ENCODE data around the gene OR6N1.

Gene OR6N1

GRCh38 chr1:158801396-158801795 is 29.4 kb upstream of the OR6N1 start:
- DNase-seq (ENCODE audit: low read depth): no peak
- TF ChIP-seq, protein P1, sequence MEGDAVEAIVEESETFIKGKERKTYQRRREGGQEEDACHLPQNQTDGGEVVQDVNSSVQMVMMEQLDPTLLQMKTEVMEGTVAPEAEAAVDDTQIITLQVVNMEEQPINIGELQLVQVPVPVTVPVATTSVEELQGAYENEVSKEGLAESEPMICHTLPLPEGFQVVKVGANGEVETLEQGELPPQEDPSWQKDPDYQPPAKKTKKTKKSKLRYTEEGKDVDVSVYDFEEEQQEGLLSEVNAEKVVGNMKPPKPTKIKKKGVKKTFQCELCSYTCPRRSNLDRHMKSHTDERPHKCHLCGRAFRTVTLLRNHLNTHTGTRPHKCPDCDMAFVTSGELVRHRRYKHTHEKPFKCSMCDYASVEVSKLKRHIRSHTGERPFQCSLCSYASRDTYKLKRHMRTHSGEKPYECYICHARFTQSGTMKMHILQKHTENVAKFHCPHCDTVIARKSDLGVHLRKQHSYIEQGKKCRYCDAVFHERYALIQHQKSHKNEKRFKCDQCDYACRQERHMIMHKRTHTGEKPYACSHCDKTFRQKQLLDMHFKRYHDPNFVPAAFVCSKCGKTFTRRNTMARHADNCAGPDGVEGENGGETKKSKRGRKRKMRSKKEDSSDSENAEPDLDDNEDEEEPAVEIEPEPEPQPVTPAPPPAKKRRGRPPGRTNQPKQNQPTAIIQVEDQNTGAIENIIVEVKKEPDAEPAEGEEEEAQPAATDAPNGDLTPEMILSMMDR (IDR thresholded peaks at IDR 0.05; ENCODE audit: insufficient read depth, low read depth, low read length, missing control alignments): no peak
- H3K4me3 ChIP-seq (ENCODE audit: low read depth, low read length): no peak overlapping the region

- TF ChIP-seq, protein P1 (IDR thresholded peaks at IDR 0.05; ENCODE audit: insufficient read depth, low read depth, low read length, missing control alignments): no peak
- H3K4me3 ChIP-seq (ENCODE audit: low read depth, low read length): no peak overlapping the region
- DNase-seq (ENCODE audit: low read depth): no peak
These were observed 28.5 kb upstream of the OR6N1 start for GRCh38 chr1:158800526-158800925.

DNA sequence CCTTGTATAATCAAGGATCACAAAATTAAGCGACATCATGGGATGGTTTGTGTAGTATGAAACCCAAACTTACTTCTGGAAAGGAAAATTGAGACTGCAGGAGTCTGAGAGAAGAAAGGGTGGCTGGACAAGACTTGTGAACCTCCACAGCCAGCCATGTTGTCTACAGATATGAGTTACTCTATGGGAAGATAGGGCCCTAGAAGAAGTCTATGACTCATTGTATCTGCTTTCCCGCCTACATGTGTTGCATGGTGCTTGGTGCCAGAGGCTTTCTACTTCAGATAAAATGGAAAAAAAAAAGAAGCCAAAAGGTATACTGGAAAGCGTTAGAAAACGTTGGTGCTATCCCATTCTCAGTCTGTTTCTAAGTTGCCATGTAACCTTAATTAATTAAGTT is 27.7 kb upstream of the OR6N1 start:
- no peak overlapping the region for H3K4me3 ChIP-seq (ENCODE audit: low read depth, low read length)
- no peak for DNase-seq (ENCODE audit: low read depth)
- TF ChIP-seq, protein P1 (IDR thresholded peaks at IDR 0.05; ENCODE audit: insufficient read depth, low read depth, low read length, missing control alignments): no peak

GRCh38 chr1:158798531-158798930 is 26.5 kb upstream of the OR6N1 start:
- TF ChIP-seq, protein P1 (IDR thresholded peaks at IDR 0.05; ENCODE audit: insufficient read depth, low read depth, low read length, missing control alignments): no peak
- no peak overlapping the region for H3K4me3 ChIP-seq (ENCODE audit: low read depth, low read length)
- DNase-seq (ENCODE audit: low read depth): no peak

GRCh38 chr1:158794247-158794646 is 22.3 kb upstream of the OR6N1 start:
- TF ChIP-seq, protein P1 (IDR thresholded peaks at IDR 0.05; ENCODE audit: insufficient read depth, low read depth, low read length, missing control alignments): no peak
- DNase-seq (ENCODE audit: low read depth): no peak
- no peak overlapping the region for H3K4me3 ChIP-seq (ENCODE audit: low read depth, low read length)

GRCh38 chr1:158793604-158794003 is 21.6 kb upstream of the OR6N1 start:
- TF ChIP-seq, protein P1 (IDR thresholded peaks at IDR 0.05; ENCODE audit: insufficient read depth, low read depth, low read length, missing control alignments): peak; percentile 46
- H3K4me3 ChIP-seq (ENCODE audit: low read depth, low read length): no peak overlapping the region
- DNase-seq (ENCODE audit: low read depth): peak; percentile 45

GRCh38 chr1:158781104-158781503 is 9.1 kb upstream of the OR6N1 start, which contains the start of gene OR6N2:
OR6N2 (minus strand) TSS chr1:158781204; CDS start chr1:158777635, 3,569 bp downstream.
- H3K4me3 ChIP-seq (ENCODE audit: low read depth, low read length): no peak within 1 kb of the TSS
- TF ChIP-seq, protein P1 (IDR thresholded peaks at IDR 0.05; ENCODE audit: insufficient read depth, low read depth, low read length, missing control alignments): no peak
- no peak for DNase-seq (ENCODE audit: low read depth)
